OCI-LY3 (cell line): ENCODE measurements around the gene C12orf60.

Experiments used
- H2AFZ ChIP-seq: fragments of 200-600, 300-600 bp; shearing (Covaris generic); 2 replicates; pipeline ENCODE4 v1.6.0; 2014; ENCODE audit warnings: antibody characterized with exemption, low read depth, low read length
- H3K27ac ChIP-seq: fragments of 200-600, 300-600 bp; sonication (generic); 2 replicates; pipeline ENCODE4 v1.5.1; 2014; ENCODE audit warnings: mild to moderate bottlenecking, low read length, moderate library complexity, mixed read lengths
- H3K27me3 ChIP-seq: fragments of 200-600, 300-600 bp; sonication (generic); 2 replicates; pipeline ENCODE4 v1.6.1; 2014; ENCODE audit warnings: low read depth, low read length, mixed read lengths
- H3K36me3 ChIP-seq: fragments of 200-600, 300-600 bp; sonication (generic); replicated peaks from 2 replicates; pipeline ENCODE3; 2014; ENCODE audit warnings: low read depth, low read length, mixed read lengths
- H3K4me1 ChIP-seq: fragments of 300-600, 200-600 bp; sonication (generic); 2 replicates; pipeline ENCODE4 v1.6.1; 2014; ENCODE audit warnings: low read length, mixed read lengths
- H3K4me2 ChIP-seq: fragments of 200-600, 300-600 bp; sonication (generic); 2 replicates; pipeline ENCODE4 v1.6.1; 2014; ENCODE audit warnings: low read length, mixed read lengths
- H3K4me3 ChIP-seq: fragments of 300-600, 200-600 bp; sonication (generic); 2 replicates; pipeline ENCODE4 v1.5.1; 2014; ENCODE audit warnings: antibody characterized with exemption, mild to moderate bottlenecking, low read length, moderate library complexity
- H3K79me2 ChIP-seq: fragments of 300-600, 200-600 bp; shearing (Covaris generic); 2 replicates; pipeline ENCODE4 v1.6.1; 2014; ENCODE audit warnings: mild to moderate bottlenecking, low read length, mixed read lengths
- H3K9ac ChIP-seq: fragments of 300-600, 200-600 bp; shearing (Covaris generic); 2 replicates; pipeline ENCODE4 v1.6.0; 2014; ENCODE audit warnings: mild to moderate bottlenecking, low read length, moderate library complexity
- H3K9me3 ChIP-seq: fragments of 200-600, 300-600 bp; shearing (Covaris generic); 2 replicates; pipeline ENCODE4 v1.6.1; 2014; ENCODE audit warnings: low read length, mixed read lengths; ENCODE audit not compliant: insufficient read depth
- H4K20me1 ChIP-seq: fragments of 200-600, 300-600 bp; sonication (generic); 2 replicates; pipeline ENCODE4 v1.6.1; 2016; ENCODE audit warnings: low read length, mixed read lengths; ENCODE audit not compliant: insufficient read depth
- CTCF ChIP-seq: fragments of 200-600, 300-600 bp; sonication (generic); IDR thresholded peaks from 2 replicates; pipeline ENCODE4 v1.5.1; 2014; ENCODE audit warnings: antibody characterized with exemption, low read length, low read depth
- EZH2phosphoT487 ChIP-seq: fragments of 200-600 bp; shearing (Covaris generic); IDR thresholded peaks from 2 replicates; pipeline ENCODE4 v1.6.1; 2018; ENCODE audit warnings: antibody characterized with exemption, mixed run types, low read depth

The C12orf60 gene

GRCh38 chr12:14766649-14767215 is 36.7 kb upstream of the C12orf60 start:
- Histone ChIP-seq H3K27ac (no peak overlapping the region), H3K4me1 (peaks cover 12% of the 10 kb centered on the region), H3K36me3 (peaks cover 61% of the 10 kb centered on the region), H4K20me1 (0 out of 2 replicates have a peak, but pooled peaks cover 2% of the 10 kb centered on the region), H3K79me2 (peaks cover 61% of the 10 kb centered on the region), H3K9ac (no peak overlapping the region), H2AFZ (no peak overlapping the region), H3K4me3 (no peak overlapping the region), H3K27me3 (no peaks in the 10 kb centered on the region), H3K4me2 (no peak overlapping the region), H3K9me3 (no peaks in the 10 kb centered on the region)
- no peak for TF ChIP-seq CTCF
- TF ChIP-seq EZH2phosphoT487: no peak

- H4K20me1 ChIP-seq: 0 out of 2 replicates have a peak, but pooled peaks cover 2% of the 10 kb centered on the region
- H3K4me1 ChIP-seq: peaks cover 17% of the 10 kb centered on the region
- H3K36me3 ChIP-seq: peaks cover 53% of the 10 kb centered on the region
- TF ChIP-seq EZH2phosphoT487 (no peak), CTCF (no peak)
- no peak overlapping the region for H3K4me3 ChIP-seq
- no peak overlapping the region for H3K9ac ChIP-seq
- no peaks in the 10 kb centered on the region for H3K9me3 ChIP-seq
- peaks cover 61% of the 10 kb centered on the region for H3K79me2 ChIP-seq
- H2AFZ ChIP-seq: no peak overlapping the region
- no peaks in the 10 kb centered on the region for H3K27me3 ChIP-seq
- no peak overlapping the region for H3K4me2 ChIP-seq
- no peak overlapping the region for H3K27ac ChIP-seq
Measured at GRCh38 chr12:14767617-14768016, 35.9 kb upstream of the C12orf60 start.

GRCh38 chr12:14768823-14769405 is 34.6 kb upstream of the C12orf60 start:
- Histone ChIP-seq H3K4me1 (peaks cover 22% of the 10 kb centered on the region), H3K4me2 (peak overlapping the region; percentile 76), H3K9ac (peak overlapping the region; percentile 98), H3K9me3 (no peaks in the 10 kb centered on the region), H3K79me2 (peaks cover 59% of the 10 kb centered on the region), H4K20me1 (0 out of 2 replicates have a peak, but pooled peaks cover 2% of the 10 kb centered on the region), H2AFZ (no peak overlapping the region), H3K27me3 (no peaks in the 10 kb centered on the region), H3K36me3 (peaks cover 43% of the 10 kb centered on the region), H3K4me3 (peak overlapping the region; percentile 91), H3K27ac (peak overlapping the region; percentile 95)
- no peak for TF ChIP-seq CTCF
- no peak for TF ChIP-seq EZH2phosphoT487

GRCh38 chr12:14769466-14769968 is 34.0 kb upstream of the C12orf60 start:
- no peak for TF ChIP-seq EZH2phosphoT487
- TF ChIP-seq CTCF: no peak
- H3K9ac ChIP-seq: peak overlapping the region; percentile 98

More at GRCh38 chr12:14769466-14769968, 34.0 kb upstream of the C12orf60 start:
- no peaks in the 10 kb centered on the region for H3K9me3 ChIP-seq
- H3K27me3 ChIP-seq: no peaks in the 10 kb centered on the region
- peak overlapping the region; percentile 76 for H3K4me2 ChIP-seq
- H2AFZ ChIP-seq: no peak overlapping the region
- peaks cover 43% of the 10 kb centered on the region for H3K36me3 ChIP-seq
- peaks cover 22% of the 10 kb centered on the region for H3K4me1 ChIP-seq
- peak overlapping the region; percentile 95 for H3K27ac ChIP-seq
- 0 out of 2 replicates have a peak, but pooled peaks cover 2% of the 10 kb centered on the region for H4K20me1 ChIP-seq
- H3K79me2 ChIP-seq: peaks cover 59% of the 10 kb centered on the region
- H3K4me3 ChIP-seq: peak overlapping the region; percentile 91
